Effector memory CD4-positive, alpha-beta T cell (primary cell): Measurements from ENCODE around the gene CACNA1D.

Source experiments
- DNase-seq, 3 donors: peaks; one replicate each; pipeline ENCODE4 v3.0.0-alpha.2; 2020
- H3K27ac ChIP-seq: 2 replicates; pipeline ENCODE4 v1.7.0; 2013; ENCODE audit warnings: mild to moderate bottlenecking, low read length, moderate library complexity; ENCODE audit not compliant: insufficient read depth, poor library complexity, severe bottlenecking
- H3K27me3 ChIP-seq: replicated peaks from 2 replicates; pipeline ENCODE4 v1.7.0; 2013; ENCODE audit warnings: mild to moderate bottlenecking, low read length; ENCODE audit not compliant: insufficient read depth, control insufficient read depth, poor library complexity, severe bottlenecking
- H3K36me3 ChIP-seq: 2 replicates; pipeline ENCODE4 v1.7.0; 2013; ENCODE audit warnings: mild to moderate bottlenecking, low read length, moderate library complexity; ENCODE audit not compliant: control insufficient read depth, insufficient read depth
- H3K4me1 ChIP-seq: 2 replicates; pipeline ENCODE4 v1.7.0; 2013; ENCODE audit warnings: low read length, mild to moderate bottlenecking; ENCODE audit not compliant: control insufficient read depth, insufficient read depth, poor library complexity, severe bottlenecking
- H3K4me3 ChIP-seq: 2 replicates; pipeline ENCODE4 v1.7.0; 2013; ENCODE audit warnings: low read length, low read depth, mild to moderate bottlenecking; ENCODE audit not compliant: insufficient read depth, poor library complexity, severe bottlenecking
- H3K9me3 ChIP-seq: 2 replicates; pipeline ENCODE4 v1.7.0; 2013; ENCODE audit warnings: mild to moderate bottlenecking, low read length, moderate library complexity; ENCODE audit not compliant: control insufficient read depth

The CACNA1D gene

GRCh38 chr3:53503195-53503594 lies 8.8 kb downstream of the CACNA1D start:
- no peak for DNase-seq
- Histone ChIP-seq H3K4me1 (no peaks in the 10 kb centered on the region), H3K27ac (no peak overlapping the region), H3K4me3 (no peak overlapping the region), H3K27me3 (no peaks in the 10 kb centered on the region), H3K9me3 (no peaks in the 10 kb centered on the region), H3K36me3 (no peaks in the 10 kb centered on the region)

- H3K4me3 ChIP-seq: no peak overlapping the region
- H3K27me3 ChIP-seq: peaks cover 4% of the 10 kb centered on the region
- no peak for DNase-seq
- H3K9me3 ChIP-seq: no peaks in the 10 kb centered on the region
- no peaks in the 10 kb centered on the region for H3K36me3 ChIP-seq
- no peaks in the 10 kb centered on the region for H3K4me1 ChIP-seq
- no peak overlapping the region for H3K27ac ChIP-seq
Measured at GRCh38 chr3:53506110-53506762, 11.8 kb downstream of the CACNA1D start.

GRCh38 chr3:53506763-53507145 lies 12.3 kb downstream of the CACNA1D start:
- Histone ChIP-seq H3K9me3 (no peaks in the 10 kb centered on the region), H3K36me3 (no peaks in the 10 kb centered on the region), H3K4me1 (no peaks in the 10 kb centered on the region), H3K4me3 (no peak overlapping the region), H3K27me3 (peaks cover 4% of the 10 kb centered on the region), H3K27ac (no peak overlapping the region)
- DNase-seq: no peak

- H3K36me3 ChIP-seq: no peaks in the 10 kb centered on the region
- no peak overlapping the region for H3K4me3 ChIP-seq
- H3K27me3 ChIP-seq: peaks cover 4% of the 10 kb centered on the region
Measured at GRCh38 chr3:53509494-53509893, 15.1 kb downstream of the CACNA1D start.

GRCh38 chr3:53510508-53510907 lies 16.1 kb downstream of the CACNA1D start:
- H3K4me3 ChIP-seq: no peak overlapping the region
- H3K27ac ChIP-seq: no peak overlapping the region
- H3K4me1 ChIP-seq: no peaks in the 10 kb centered on the region
- H3K9me3 ChIP-seq: no peaks in the 10 kb centered on the region
- DNase-seq: no peak
- H3K36me3 ChIP-seq: no peaks in the 10 kb centered on the region
- peaks cover 4% of the 10 kb centered on the region for H3K27me3 ChIP-seq

More at GRCh38 chr3:53509494-53509893, 15.1 kb downstream of the CACNA1D start:
- no peak for DNase-seq
- Histone ChIP-seq H3K4me1 (no peaks in the 10 kb centered on the region), H3K9me3 (no peaks in the 10 kb centered on the region), H3K27ac (no peak overlapping the region)

- Histone ChIP-seq H3K27me3 (peaks cover 4% of the 10 kb centered on the region), H3K4me3 (no peak overlapping the region), H3K9me3 (no peaks in the 10 kb centered on the region), H3K4me1 (no peaks in the 10 kb centered on the region), H3K36me3 (no peaks in the 10 kb centered on the region), H3K27ac (no peak overlapping the region)
- DNase-seq: no peak
Measured at GRCh38 chr3:53511246-53511645, 16.8 kb downstream of the CACNA1D start.

- no peaks in the 10 kb centered on the region for H3K9me3 ChIP-seq
- peaks cover 4% of the 10 kb centered on the region for H3K27me3 ChIP-seq
- no peak for DNase-seq
Measured at GRCh38 chr3:53513556-53514190, 19.3 kb downstream of the CACNA1D start.

GRCh38 chr3:53516339-53516738 lies 21.9 kb downstream of the CACNA1D start:
- Histone ChIP-seq H3K36me3 (no peaks in the 10 kb centered on the region), H3K27me3 (no peaks in the 10 kb centered on the region), H3K27ac (no peak overlapping the region), H3K9me3 (no peaks in the 10 kb centered on the region), H3K4me1 (no peaks in the 10 kb centered on the region), H3K4me3 (no peak overlapping the region)
- no peak for DNase-seq

More at GRCh38 chr3:53513556-53514190, 19.3 kb downstream of the CACNA1D start:
- Histone ChIP-seq H3K4me1 (no peaks in the 10 kb centered on the region), H3K4me3 (no peak overlapping the region), H3K27ac (no peak overlapping the region), H3K36me3 (no peaks in the 10 kb centered on the region)

GRCh38 chr3:53518495-53518981 lies 24.1 kb downstream of the CACNA1D start:
- no peak for DNase-seq
- Histone ChIP-seq H3K36me3 (no peaks in the 10 kb centered on the region), H3K27me3 (peaks cover under 1% of the 10 kb centered on the region), H3K27ac (no peak overlapping the region), H3K4me3 (no peak overlapping the region), H3K4me1 (no peaks in the 10 kb centered on the region), H3K9me3 (no peaks in the 10 kb centered on the region)

- Histone ChIP-seq H3K4me3 (no peak overlapping the region), H3K9me3 (no peaks in the 10 kb centered on the region), H3K36me3 (no peaks in the 10 kb centered on the region), H3K27me3 (peaks cover 6% of the 10 kb centered on the region), H3K4me1 (no peaks in the 10 kb centered on the region), H3K27ac (no peak overlapping the region)
- no peak for DNase-seq
Measured at GRCh38 chr3:53519065-53519709, 24.8 kb downstream of the CACNA1D start.
